CD14-positive monocyte (primary cell): ENCODE results near the gene METTL24. TPM values are rescaled to one million over a fixed set of nuclear protein-coding genes. Genes with fewer than 3 reads are reported as not detected.

Source experiments
- DNase-seq, 3 donors: peaks; one replicate each; pipeline ENCODE4 v3.0.0-alpha.2; 2011 to 2022
- H2AFZ ChIP-seq: 2 replicates; pipeline ENCODE4 v1.6.0; 2012; ENCODE audit warnings: mild to moderate bottlenecking, low read depth, low read length, inconsistent platforms; ENCODE audit not compliant: insufficient read depth, poor library complexity, severe bottlenecking
- H3K27ac ChIP-seq, 2 donors: 1 replicate in 1 of 2; 2 replicates in 1 of 2; pipeline ENCODE4 v1.5.1; 2012 to 2013; ENCODE audit warnings: low read length in 2 of 2, control low read depth in 1 of 2, inconsistent platforms in 1 of 2, low read depth in 1 of 2, mild to moderate bottlenecking in 1 of 2
- H3K27me3 ChIP-seq, 2 donors: one replicate each; pipeline versions ENCODE4 v1.6.0 to v1.6.1; 2011 to 2013; ENCODE audit warnings: low read length in 2 of 2; ENCODE audit not compliant: control insufficient read depth in 2 of 2, insufficient read depth in 2 of 2
- H3K36me3 ChIP-seq, 2 donors: replicated peaks in 1 of 2; 1 replicate in 1 of 2; 2 replicates in 1 of 2; pipeline versions ENCODE4 v1.5.1 to v1.6.1; 2012 to 2013; ENCODE audit warnings: low read length in 2 of 2, control low read depth in 1 of 2, inconsistent platforms in 1 of 2, mild to moderate bottlenecking in 1 of 2; ENCODE audit not compliant: insufficient read depth in 2 of 2, control insufficient read depth in 1 of 2
- H3K4me1 ChIP-seq, 2 donors: 1 replicate in 1 of 2; 2 replicates in 1 of 2; pipeline versions ENCODE4 v1.5.1 to v1.6.1; 2012 to 2013; ENCODE audit warnings: low read length in 2 of 2, control low read depth in 1 of 2, inconsistent platforms in 1 of 2, mild to moderate bottlenecking in 1 of 2, moderate library complexity in 1 of 2; ENCODE audit not compliant: insufficient read depth in 2 of 2, control insufficient read depth in 1 of 2
- H3K4me2 ChIP-seq: replicated peaks from 2 replicates; pipeline ENCODE3; 2012; ENCODE audit warnings: low read length, moderate library complexity, mild to moderate bottlenecking; ENCODE audit not compliant: poor library complexity, severe bottlenecking; ENCODE audit errors: extremely low read depth
- H3K4me3 ChIP-seq, 3 experiments: fragments of 200-600 bp in 1 of 3; sonication (generic) in 1 of 3; replicated peaks in 1 of 3; 1 replicate in 2 of 3; 2 replicates in 1 of 3; pipeline ENCODE4 v1.5.1; 2011 to 2013; ENCODE audit warnings: low read length in 3 of 3, mild to moderate bottlenecking in 3 of 3, control low read depth in 2 of 3, low read depth in 2 of 3, inconsistent platforms in 1 of 3, moderate library complexity in 1 of 3
- H3K79me2 ChIP-seq: 2 replicates; pipeline ENCODE4 v1.6.0; 2012; ENCODE audit warnings: mild to moderate bottlenecking, control low read depth, inconsistent platforms, low read length, moderate library complexity; ENCODE audit not compliant: insufficient read depth
- H3K9ac ChIP-seq: 2 replicates; pipeline ENCODE4 v1.6.0; 2017; ENCODE audit warnings: low read length, mild to moderate bottlenecking; ENCODE audit not compliant: insufficient read depth, poor library complexity, severe bottlenecking
- H3K9me3 ChIP-seq, 2 donors: replicated peaks in 1 of 2; 1 replicate in 1 of 2; 2 replicates in 1 of 2; pipeline versions ENCODE4 v1.5.1 to v1.6.1; 2012 to 2013; ENCODE audit warnings: low read length in 2 of 2, control low read depth in 1 of 2; ENCODE audit not compliant: control insufficient read depth in 1 of 2, insufficient read depth in 1 of 2
- H4K20me1 ChIP-seq: 2 replicates; pipeline ENCODE4 v1.6.0; 2012; ENCODE audit warnings: mild to moderate bottlenecking, low read length, control low read depth, moderate library complexity; ENCODE audit not compliant: insufficient read depth
- H3K27ac Mint-ChIP-seq, 7 donors: one replicate each; pipeline ENCODE4 v1.8.0; 2020; ENCODE audit warnings: mild to moderate bottlenecking in 7 of 7, mixed read lengths in 7 of 7, moderate library complexity in 6 of 7, inconsistent platforms in 2 of 7
- H3K27me3 Mint-ChIP-seq, 3 donors: one replicate each; pipeline ENCODE4 v1.8.0; 2021 to 2022; ENCODE audit warnings: low read depth in 3 of 3, mild to moderate bottlenecking in 3 of 3, mixed read lengths in 3 of 3, moderate library complexity in 3 of 3, inconsistent platforms in 1 of 3
- H3K36me3 Mint-ChIP-seq, 2 donors: one replicate each; pipeline ENCODE4 v1.8.0; 2020; ENCODE audit warnings: mixed read lengths in 2 of 2, inconsistent platforms in 1 of 2, mild to moderate bottlenecking in 1 of 2
- H3K4me1 Mint-ChIP-seq: one replicate; pipeline ENCODE4 v1.8.0; 2020; ENCODE audit warnings: mild to moderate bottlenecking, mixed read lengths
- H3K4me3 Mint-ChIP-seq, 2 donors: one replicate each; pipeline ENCODE4 v1.8.0; 2020; ENCODE audit warnings: mild to moderate bottlenecking in 2 of 2, mixed read lengths in 2 of 2, moderate library complexity in 1 of 2
- H3K9me3 Mint-ChIP-seq, 7 donors: one replicate each; pipeline ENCODE4 v1.8.0; 2020 to 2022; ENCODE audit warnings: mixed read lengths in 7 of 7, mild to moderate bottlenecking in 6 of 7, moderate library complexity in 6 of 7, inconsistent platforms in 2 of 7
- CTCF ChIP-seq: fragments of 200-600 bp; IDR thresholded peaks from one replicate; pipeline ENCODE4 v1.8.0; 2022; ENCODE audit warnings: antibody characterized with exemption, mild to moderate bottlenecking
- WGBS: methylation state at CpG from one replicate; pipeline ENCODE4 v1.1.5; 2013; ENCODE audit warnings: missing lambda C conversion rate; ENCODE audit not compliant: insufficient coverage; 5-methylcytosine and 5-hydroxymethylcytosine counted together
- intact Hi-C, 2 donors: fragments of 100-400 bp; cut with micrococcal nuclease; formaldehyde crosslinking; loops; one replicate each; pipeline versions ENCODE4 v1.15.0 to v1.15.1; 2023
- polyA plus RNA-seq, 3 donors: library from polyadenylated mRNA; depleted of rRNA in 1 of 3; unstranded in 2 of 3; stranded (reverse) in 1 of 3; fragments of 300-500 nt in 2 of 3; fragments of >200 nt in 1 of 3; fragmentation: Illumina TruSeq in 2 of 3; gene quantifications; 1 replicate in 2 of 3; 2 replicates in 1 of 3; pipeline ENCODE4 v1.2.3, GENCODE V29; 2012 to 2021

METTL24 gene
- polyA plus RNA-seq, 3 donors: not detected

DNA sequence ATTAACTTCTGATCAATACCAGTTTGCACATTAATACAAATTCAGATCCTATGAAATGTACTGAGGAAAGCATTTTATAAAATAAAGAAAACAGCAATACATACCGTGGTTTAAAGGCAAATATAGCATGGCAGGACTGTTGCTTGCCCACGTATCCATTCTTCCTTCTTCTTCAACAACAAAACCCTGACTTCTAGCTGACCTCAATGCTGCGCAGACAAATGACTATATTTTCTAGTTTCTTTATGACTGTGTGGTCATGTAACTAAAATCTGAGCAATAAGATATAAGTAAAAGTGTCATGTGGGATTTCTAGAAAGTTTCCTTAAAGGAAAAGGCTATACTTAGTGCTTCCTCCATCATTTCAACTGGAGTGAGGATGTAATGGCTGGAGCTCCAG is 92.9 kb downstream of the METTL24 start:
- no peaks in the 10 kb centered on the region for H4K20me1 ChIP-seq
- no peak overlapping the region for H3K4me2 ChIP-seq
- H3K27ac Mint-ChIP-seq: no peak overlapping the region
- H3K4me1 Mint-ChIP-seq: no peaks in the 10 kb centered on the region
- H3K4me3 Mint-ChIP-seq: no peak overlapping the region
- peaks cover 2 to 4% (median 3%) of the 10 kb centered on the region in 3 donors for H3K27me3 Mint-ChIP-seq
- H3K79me2 ChIP-seq: no peaks in the 10 kb centered on the region
- no peaks in the 10 kb centered on the region for H3K36me3 ChIP-seq
- H3K9ac ChIP-seq: no peak overlapping the region
- no CpG with 5 or more reads among the region's 3 CpGs for WGBS
- DNase-seq: no peak
- intact Hi-C loops: no loop called here
- H3K9me3 Mint-ChIP-seq: peaks cover 3 to 8% (median 6%) of the 10 kb centered on the region in 7 donors
- H3K27me3 ChIP-seq: no peaks in the 10 kb centered on the region
- TF ChIP-seq CTCF: no peak
- no peaks in the 10 kb centered on the region for H3K36me3 Mint-ChIP-seq
- no peak overlapping the region for H3K27ac ChIP-seq
- H2AFZ ChIP-seq: no peak overlapping the region
- no peak overlapping the region for H3K4me3 ChIP-seq
- H3K4me1 ChIP-seq: no peaks in the 10 kb centered on the region
- H3K9me3 ChIP-seq: no peaks in the 10 kb centered on the region

DNA sequence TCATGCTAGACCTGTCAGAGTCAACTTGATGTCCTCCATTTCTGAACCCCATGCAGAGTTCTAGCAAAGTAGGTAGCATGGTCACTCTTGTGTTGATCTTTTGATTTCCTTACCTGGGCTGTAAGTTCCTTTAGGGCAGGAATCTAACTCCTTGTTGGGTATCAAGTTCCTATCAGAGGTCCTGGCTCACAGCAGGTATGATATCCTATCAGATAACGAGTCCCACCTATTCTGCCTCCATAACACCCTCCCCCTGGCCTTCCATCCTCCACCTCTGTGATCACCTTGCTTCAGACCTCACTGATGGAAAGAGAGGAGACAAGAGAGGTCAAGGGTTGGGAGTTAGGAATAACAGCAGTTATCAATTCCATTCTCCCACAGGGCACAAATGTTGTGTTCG is 101.8 kb downstream of the METTL24 start:
- no peak for DNase-seq
- Histone ChIP-seq H3K9me3 (peaks cover 0 to 10% of the 10 kb centered on the region in 2 donors), H3K4me1 (no peaks in the 10 kb centered on the region), H3K4me3 (no peak overlapping the region), H3K9ac (no peak overlapping the region), H2AFZ (no peak overlapping the region), H3K27me3 (no peaks in the 10 kb centered on the region), H3K79me2 (no peaks in the 10 kb centered on the region), H3K27ac (no peak overlapping the region), H4K20me1 (no peaks in the 10 kb centered on the region), H3K4me2 (no peak overlapping the region), H3K36me3 (no peaks in the 10 kb centered on the region)
- Mint-ChIP-seq H3K4me1 (peaks cover 5% of the 10 kb centered on the region), H3K36me3 (no peaks in the 10 kb centered on the region), H3K9me3 (peaks cover 4 to 18% (median 9%) of the 10 kb centered on the region in 7 donors), H3K27me3 (peaks cover 0 to 3% (median 0%) of the 10 kb centered on the region in 3 donors), H3K27ac (no peak overlapping the region), H3K4me3 (no peak overlapping the region)
- WGBS: no CpG with 5 or more reads among the region's 2 CpGs
- intact Hi-C loops: no loop called here
- no peak for TF ChIP-seq CTCF
